NCI-H2227 (cell line): Measurements from ENCODE around the gene PRKACA.
A peak's percentile ranks its signal among the peaks of the same experiment; 100 is the strongest.

Experiments used
- DNase-seq: peaks from one replicate; lab custom pipeline; 2025; ENCODE audit not compliant: unreplicated experiment; lab: John Stamatoyannopoulos, UW

Gene PRKACA

GRCh38 chr19:14117668-14118164 lies at the start of gene PRKACA:
PRKACA (minus strand) TSS chr19:14117762; CDS start chr19:14117547, 215 bp downstream.
- DNase-seq: peak; percentile 98

GRCh38 chr19:14166999-14167575 lies 49.5 kb upstream of the PRKACA start:
- no peak for DNase-seq

- DNase-seq: no peak
Measured at GRCh38 chr19:14165990-14166830, 48.6 kb upstream of the PRKACA start.

GRCh38 chr19:14164724-14165493 lies 47.3 kb upstream of the PRKACA start:
- no peak for DNase-seq

- DNase-seq: no peak
Measured at GRCh38 chr19:14164082-14164481, 46.5 kb upstream of the PRKACA start.

GRCh38 chr19:14162871-14163297 lies 45.3 kb upstream of the PRKACA start:
- DNase-seq: no peak

- DNase-seq: no peak
Measured at GRCh38 chr19:14161305-14161704, 43.7 kb upstream of the PRKACA start.

GRCh38 chr19:14160017-14160703 lies 42.6 kb upstream of the PRKACA start:
- no peak for DNase-seq

- no peak for DNase-seq
Measured at GRCh38 chr19:14159059-14159458, 41.5 kb upstream of the PRKACA start.

- DNase-seq: no peak
Measured at GRCh38 chr19:14158276-14159023, 40.9 kb upstream of the PRKACA start.

GRCh38 chr19:14156971-14157717 lies 39.6 kb upstream of the PRKACA start:
- DNase-seq: no peak

- no peak for DNase-seq
Measured at GRCh38 chr19:14156122-14156521, 38.6 kb upstream of the PRKACA start.

GRCh38 chr19:14155371-14155770 lies 37.8 kb upstream of the PRKACA start:
- DNase-seq: no peak

GRCh38 chr19:14152713-14153112 lies 35.2 kb upstream of the PRKACA start:
- DNase-seq: no peak

- DNase-seq: no peak
Measured at GRCh38 chr19:14150770-14151661, 33.5 kb upstream of the PRKACA start.

- DNase-seq: no peak
Measured at GRCh38 chr19:14150041-14150769, 32.6 kb upstream of the PRKACA start.

- DNase-seq: no peak
Measured at GRCh38 chr19:14149509-14149994, 32.0 kb upstream of the PRKACA start.
